22Rv1 (cell line): ENCODE measurements around the gene ABHD3.

ENCODE experiments used
- ZFX ChIP-seq: fragments of 450-650 bp; IDR thresholded peaks from 2 replicates; pipeline ENCODE4 v1.6.1; 2017; ENCODE audit warnings: antibody characterized with exemption, borderline replicate concordance
- TF ChIP-seq, protein P1 (sequence below): fragments of 450-650 bp; IDR thresholded peaks from 2 replicates; pipeline ENCODE4 v1.5.1; 2017; ENCODE audit warnings: mild to moderate bottlenecking

DNA sequence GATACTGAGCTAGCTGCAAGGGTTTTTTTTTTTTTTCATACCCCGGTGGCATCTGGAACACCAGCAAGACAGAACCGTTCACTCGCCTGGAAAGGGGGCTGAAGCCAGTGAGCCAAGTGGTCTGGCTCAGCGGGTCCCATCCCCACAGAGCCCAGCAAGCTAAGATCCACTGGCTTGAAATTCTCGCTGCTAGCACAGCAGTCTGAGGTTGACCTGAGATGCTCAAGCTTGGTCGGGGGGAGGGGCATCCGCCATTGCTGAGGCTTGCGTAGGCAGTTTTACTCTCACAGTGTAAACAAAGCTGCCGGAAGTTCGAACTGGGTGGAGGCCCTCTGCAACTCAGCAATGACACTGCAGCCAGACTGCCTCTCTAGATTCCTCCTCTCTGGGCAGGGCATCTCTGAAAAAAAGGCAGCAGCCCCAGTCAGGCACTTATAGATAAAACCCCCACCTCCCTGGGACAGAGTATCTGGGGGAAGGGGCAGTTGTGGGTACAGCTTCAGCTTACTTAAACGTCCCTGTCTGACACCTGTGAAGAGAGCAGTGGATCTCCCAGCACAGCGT is 31.0 kb upstream of the ABHD3 start:
- TF ChIP-seq, protein P1, sequence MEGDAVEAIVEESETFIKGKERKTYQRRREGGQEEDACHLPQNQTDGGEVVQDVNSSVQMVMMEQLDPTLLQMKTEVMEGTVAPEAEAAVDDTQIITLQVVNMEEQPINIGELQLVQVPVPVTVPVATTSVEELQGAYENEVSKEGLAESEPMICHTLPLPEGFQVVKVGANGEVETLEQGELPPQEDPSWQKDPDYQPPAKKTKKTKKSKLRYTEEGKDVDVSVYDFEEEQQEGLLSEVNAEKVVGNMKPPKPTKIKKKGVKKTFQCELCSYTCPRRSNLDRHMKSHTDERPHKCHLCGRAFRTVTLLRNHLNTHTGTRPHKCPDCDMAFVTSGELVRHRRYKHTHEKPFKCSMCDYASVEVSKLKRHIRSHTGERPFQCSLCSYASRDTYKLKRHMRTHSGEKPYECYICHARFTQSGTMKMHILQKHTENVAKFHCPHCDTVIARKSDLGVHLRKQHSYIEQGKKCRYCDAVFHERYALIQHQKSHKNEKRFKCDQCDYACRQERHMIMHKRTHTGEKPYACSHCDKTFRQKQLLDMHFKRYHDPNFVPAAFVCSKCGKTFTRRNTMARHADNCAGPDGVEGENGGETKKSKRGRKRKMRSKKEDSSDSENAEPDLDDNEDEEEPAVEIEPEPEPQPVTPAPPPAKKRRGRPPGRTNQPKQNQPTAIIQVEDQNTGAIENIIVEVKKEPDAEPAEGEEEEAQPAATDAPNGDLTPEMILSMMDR: no peak
- TF ChIP-seq ZFX: no peak
